Measurements from ENCODE around the gene DACT2. TPM values are rescaled to one million over a fixed set of nuclear protein-coding genes. Genes with fewer than 3 reads are reported as not detected.

The DACT2 gene
- total and polyA plus RNA-seq, 9 of the 15 experiments (the other 6 are each of a cell fraction or from before 2014, with no cell fraction given), result not detected

DNA sequence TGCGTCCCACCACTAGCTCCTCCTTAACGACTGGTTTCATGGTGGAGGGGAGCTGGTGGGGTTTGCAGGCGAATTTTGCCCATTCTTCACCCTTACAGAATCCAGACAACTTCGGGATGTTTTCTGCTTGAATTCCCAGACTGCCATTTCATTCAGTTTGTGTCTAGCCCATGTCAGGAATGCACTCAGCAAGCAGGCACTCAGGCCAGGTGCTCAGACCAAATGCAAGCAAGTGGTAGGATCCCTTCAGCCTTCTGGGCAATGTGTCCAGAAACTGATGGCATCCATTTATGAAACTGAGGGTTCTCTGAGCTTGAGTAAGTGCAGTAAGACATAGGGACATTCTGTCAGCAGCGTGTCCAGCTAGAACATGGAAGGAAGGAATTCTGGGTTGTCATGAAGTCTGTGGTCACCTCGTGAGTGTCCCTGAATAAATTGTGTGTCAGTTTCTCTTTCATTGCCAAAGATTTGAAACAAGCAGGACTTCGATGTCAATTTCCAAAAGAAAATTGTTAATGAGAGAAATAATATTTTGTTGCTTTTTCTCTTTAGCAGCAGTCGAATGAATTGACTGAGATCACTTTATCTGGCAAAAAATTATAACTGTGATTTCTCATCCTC lies 21.8 kb upstream of the DACT2 start:
- BruUV-seq (replicated peaks), result no TSS peak
- intact Hi-C loops (cut with micrococcal nuclease), result no loop called here
- H2AFZ ChIP-seq (ENCODE audit: low read depth, low read length), result no peak overlapping the region
- no peak overlapping the region for H3K27ac ChIP-seq (ENCODE audit: extremely low read depth, low read depth, low read length)
- H3K36me3 ChIP-seq (ENCODE audit: control insufficient read depth, insufficient read depth, low read length), result no peaks in the 10 kb centered on the region
- H3K4me2 ChIP-seq (ENCODE audit: insufficient read depth, low read length), result no peak overlapping the region
- H3K9me1 ChIP-seq (ENCODE audit: control insufficient read depth, insufficient read depth, low read length), result peaks cover 4% of the 10 kb centered on the region
- H4K20me1 ChIP-seq (replicated peaks; ENCODE audit: control insufficient read depth, insufficient read depth, low read length), result peaks cover 3% of the 10 kb centered on the region
- TF ChIP-seq HDGF (IDR thresholded peaks at IDR 0.05), result no peak
- TF ChIP-seq ZNF384 (IDR thresholded peaks at IDR 0.05; ENCODE audit: low read depth, low read length), result no peak
- TF ChIP-seq, protein P1, sequence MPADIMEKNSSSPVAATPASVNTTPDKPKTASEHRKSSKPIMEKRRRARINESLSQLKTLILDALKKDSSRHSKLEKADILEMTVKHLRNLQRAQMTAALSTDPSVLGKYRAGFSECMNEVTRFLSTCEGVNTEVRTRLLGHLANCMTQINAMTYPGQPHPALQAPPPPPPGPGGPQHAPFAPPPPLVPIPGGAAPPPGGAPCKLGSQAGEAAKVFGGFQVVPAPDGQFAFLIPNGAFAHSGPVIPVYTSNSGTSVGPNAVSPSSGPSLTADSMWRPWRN (IDR thresholded peaks at IDR 0.05; ENCODE audit: low read depth), result no peak
- no peak for TF ChIP-seq ZBED1 (IDR thresholded peaks at IDR 0.05)
- no peak overlapping the region for H3K4me3 ChIP-seq
- no peak overlapping the region for H3K9ac ChIP-seq (ENCODE audit: insufficient read depth in 1 of 2, low read depth in 2 of 2, low read length in 2 of 2)
- H3K79me2 ChIP-seq (ENCODE audit: control insufficient read depth, insufficient read depth, low read length), result no peaks in the 10 kb centered on the region
- ChIA-PET POLR2A (no interaction called here), CTCF (ENCODE audit: low intra/inter-chr PET ratio) (no interaction called here)
- ATAC-seq (no peak), DNase-seq (ENCODE audit: extremely low read depth in 1 of 4, low spot score in 3 of 4) (no peak), FAIRE-seq (no peak)
- H3K4me1 ChIP-seq (replicated peaks in 1 of 2; ENCODE audit: control insufficient read depth in 2 of 2, insufficient read depth in 2 of 2, low read length in 2 of 2), result no peaks in the 10 kb centered on the region
- WGBS (ENCODE audit: insufficient coverage, low coverage, missing lambda C conversion rate), result under 1% methylated on average over 8 of the region's 8 CpGs
- no peaks in the 10 kb centered on the region for H3K9me3 ChIP-seq (replicated peaks; ENCODE audit: control insufficient read depth, insufficient read depth, low read depth, low read length)
- peaks cover 42 to 65% of the 10 kb centered on the region in 2 experiments for H3K27me3 ChIP-seq (ENCODE audit: control insufficient read depth in 2 of 2, insufficient read depth in 2 of 2, low read length in 2 of 2)
- in situ Hi-C loops (cut with MboI), result no loop called here

DNA sequence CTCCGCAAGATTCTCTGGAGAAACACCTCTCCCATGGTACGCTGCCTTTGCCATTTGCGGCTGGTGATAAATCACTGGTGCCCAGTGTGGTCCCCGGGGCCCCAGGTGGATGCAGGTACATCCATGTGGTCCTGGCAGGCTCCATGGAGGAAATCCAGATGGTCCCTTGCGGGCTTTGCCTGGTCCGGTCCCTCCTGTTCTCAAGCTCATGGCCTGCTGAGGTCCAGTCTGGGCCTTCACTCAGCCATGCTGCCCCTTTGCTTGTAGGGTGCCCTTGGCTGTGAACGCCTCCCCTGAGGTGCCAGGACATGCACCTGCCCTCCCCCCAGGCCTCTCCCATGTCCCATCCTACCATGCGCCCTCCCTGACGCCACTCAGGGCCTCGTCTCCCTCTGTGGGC lies 21.2 kb upstream of the DACT2 start:
- ATAC-seq, result no peak
- no peak overlapping the region for H3K4me2 ChIP-seq (ENCODE audit: insufficient read depth, low read length)
- no peaks in the 10 kb centered on the region for H3K9me3 ChIP-seq (replicated peaks; ENCODE audit: control insufficient read depth, insufficient read depth, low read depth, low read length)
- ChIA-PET POLR2A (no interaction called here), CTCF (ENCODE audit: low intra/inter-chr PET ratio) (no interaction called here)
- H3K9me1 ChIP-seq (ENCODE audit: control insufficient read depth, insufficient read depth, low read length), result peaks cover 4% of the 10 kb centered on the region
- 2% methylated on average over 10 of the region's 10 CpGs for WGBS (ENCODE audit: insufficient coverage, low coverage, missing lambda C conversion rate)
- H3K4me3 ChIP-seq, result no peak overlapping the region
- H2AFZ ChIP-seq (ENCODE audit: low read depth, low read length), result no peak overlapping the region
- no peak for DNase-seq (ENCODE audit: extremely low read depth in 1 of 4, low spot score in 3 of 4)
- intact Hi-C loops (cut with micrococcal nuclease), result no loop called here
- no peak overlapping the region for H3K9ac ChIP-seq (ENCODE audit: insufficient read depth in 1 of 2, low read depth in 2 of 2, low read length in 2 of 2)
- no peak overlapping the region for H3K27ac ChIP-seq (ENCODE audit: extremely low read depth, low read depth, low read length)
- H4K20me1 ChIP-seq (replicated peaks; ENCODE audit: control insufficient read depth, insufficient read depth, low read length), result peaks cover 3% of the 10 kb centered on the region
- no peaks in the 10 kb centered on the region for H3K4me1 ChIP-seq (replicated peaks in 1 of 2; ENCODE audit: control insufficient read depth in 2 of 2, insufficient read depth in 2 of 2, low read length in 2 of 2)
- no peak for FAIRE-seq
- H3K36me3 ChIP-seq (ENCODE audit: control insufficient read depth, insufficient read depth, low read length), result no peaks in the 10 kb centered on the region
- H3K27me3 ChIP-seq (ENCODE audit: control insufficient read depth in 2 of 2, insufficient read depth in 2 of 2, low read length in 2 of 2), result peaks cover 38 to 60% of the 10 kb centered on the region in 2 experiments
- BruUV-seq (replicated peaks), result no TSS peak
- no peaks in the 10 kb centered on the region for H3K79me2 ChIP-seq (ENCODE audit: control insufficient read depth, insufficient read depth, low read length)
- in situ Hi-C loops (cut with MboI), result no loop called here
- TF ChIP-seq ZNF586 (CRISPR knock-in tag; conservative IDR thresholded peaks at IDR 0.05) (no peak), NFE2L1 (tag; IDR thresholded peaks at IDR 0.05; ENCODE audit: borderline replicate concordance, low read depth) (no peak), TCFL5 (CRISPR knock-in tag; conservative IDR thresholded peaks at IDR 0.05) (no peak), KLF16 (IDR thresholded peaks at IDR 0.05) (no peak)
- TF ChIP-seq, protein P2, sequence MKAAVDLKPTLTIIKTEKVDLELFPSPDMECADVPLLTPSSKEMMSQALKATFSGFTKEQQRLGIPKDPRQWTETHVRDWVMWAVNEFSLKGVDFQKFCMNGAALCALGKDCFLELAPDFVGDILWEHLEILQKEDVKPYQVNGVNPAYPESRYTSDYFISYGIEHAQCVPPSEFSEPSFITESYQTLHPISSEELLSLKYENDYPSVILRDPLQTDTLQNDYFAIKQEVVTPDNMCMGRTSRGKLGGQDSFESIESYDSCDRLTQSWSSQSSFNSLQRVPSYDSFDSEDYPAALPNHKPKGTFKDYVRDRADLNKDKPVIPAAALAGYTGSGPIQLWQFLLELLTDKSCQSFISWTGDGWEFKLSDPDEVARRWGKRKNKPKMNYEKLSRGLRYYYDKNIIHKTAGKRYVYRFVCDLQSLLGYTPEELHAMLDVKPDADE (conservative IDR thresholded peaks at IDR 0.05; ENCODE audit: control insufficient read depth, low read depth, low read length), result no peak
- TF ChIP-seq, protein P3, sequence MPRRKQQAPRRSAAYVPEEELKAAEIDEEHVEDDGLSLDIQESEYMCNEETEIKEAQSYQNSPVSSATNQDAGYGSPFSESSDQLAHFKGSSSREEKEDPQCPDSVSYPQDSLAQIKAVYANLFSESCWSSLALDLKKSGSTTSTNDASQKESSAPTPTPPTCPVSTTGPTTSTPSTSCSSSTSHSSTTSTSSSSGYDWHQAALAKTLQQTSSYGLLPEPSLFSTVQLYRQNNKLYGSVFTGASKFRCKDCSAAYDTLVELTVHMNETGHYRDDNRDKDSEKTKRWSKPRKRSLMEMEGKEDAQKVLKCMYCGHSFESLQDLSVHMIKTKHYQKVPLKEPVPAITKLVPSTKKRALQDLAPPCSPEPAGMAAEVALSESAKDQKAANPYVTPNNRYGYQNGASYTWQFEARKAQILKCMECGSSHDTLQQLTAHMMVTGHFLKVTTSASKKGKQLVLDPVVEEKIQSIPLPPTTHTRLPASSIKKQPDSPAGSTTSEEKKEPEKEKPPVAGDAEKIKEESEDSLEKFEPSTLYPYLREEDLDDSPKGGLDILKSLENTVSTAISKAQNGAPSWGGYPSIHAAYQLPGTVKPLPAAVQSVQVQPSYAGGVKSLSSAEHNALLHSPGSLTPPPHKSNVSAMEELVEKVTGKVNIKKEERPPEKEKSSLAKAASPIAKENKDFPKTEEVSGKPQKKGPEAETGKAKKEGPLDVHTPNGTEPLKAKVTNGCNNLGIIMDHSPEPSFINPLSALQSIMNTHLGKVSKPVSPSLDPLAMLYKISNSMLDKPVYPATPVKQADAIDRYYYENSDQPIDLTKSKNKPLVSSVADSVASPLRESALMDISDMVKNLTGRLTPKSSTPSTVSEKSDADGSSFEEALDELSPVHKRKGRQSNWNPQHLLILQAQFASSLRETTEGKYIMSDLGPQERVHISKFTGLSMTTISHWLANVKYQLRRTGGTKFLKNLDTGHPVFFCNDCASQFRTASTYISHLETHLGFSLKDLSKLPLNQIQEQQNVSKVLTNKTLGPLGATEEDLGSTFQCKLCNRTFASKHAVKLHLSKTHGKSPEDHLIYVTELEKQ (CRISPR knock-in tag; IDR thresholded peaks at IDR 0.05), result no peak
